SK-N-MC (cell line): ENCODE results near the gene CARD19.
A peak's percentile ranks its signal among the peaks of the same experiment; 100 is the strongest.
"Not testable (repeated sequence)": the region's sequence is repeated elsewhere in the genome, so short reads cannot be mapped to it uniquely, and the experiment has no call there.

ENCODE experiments used
- DNase-seq: peaks from one replicate; pipeline ENCODE4 v3.0.0-alpha.2; 2011; ENCODE audit warnings: low read depth, low spot score
- H3K27ac ChIP-seq: fragments of 200-600 bp; sonication (generic); 2 replicates; pipeline ENCODE4 v1.5.1; 2016; ENCODE audit warnings: mixed run types
- H3K36me3 ChIP-seq: fragments of 200-600 bp; sonication (generic); 2 replicates; pipeline ENCODE4 v1.6.1; 2017; ENCODE audit warnings: antibody characterized with exemption, low read length, mixed read lengths; ENCODE audit not compliant: insufficient read depth
- H3K4me3 ChIP-seq: fragments of 200-600 bp; sonication (generic); 2 replicates; pipeline ENCODE4 v1.5.1; 2016
- H3K9ac ChIP-seq: fragments of 200-600 bp; sonication (generic); 2 replicates; pipeline ENCODE4 v1.8.0; 2017; ENCODE audit warnings: mixed run types, mixed read lengths; ENCODE audit not compliant: insufficient read length
- H3K9me3 ChIP-seq: fragments of 200-600 bp; sonication (generic); 2 replicates; pipeline ENCODE4 v1.6.1; 2017; ENCODE audit warnings: low read depth, mild to moderate bottlenecking, antibody characterized with exemption, low read length, moderate library complexity, mixed read lengths
- EZH2 ChIP-seq: fragments of 200-600 bp; sonication (generic); IDR thresholded peaks from one replicate; pipeline ENCODE4 v1.6.1; 2017; ENCODE audit warnings: antibody characterized with exemption
- FOXP2 ChIP-seq: optimal IDR thresholded peaks from 2 replicates; pipeline ENCODE3; 2011; ENCODE audit warnings: mild to moderate bottlenecking, moderate library complexity; ENCODE audit not compliant: insufficient read depth; ENCODE audit errors: extremely low read length, control extremely low read depth
- POLR2AphosphoS5 ChIP-seq: IDR thresholded peaks from 2 replicates; pipeline ENCODE4 v1.6.1; 2012; ENCODE audit warnings: mild to moderate bottlenecking, low read depth, low read length, borderline replicate concordance

Gene CARD19

DNA sequence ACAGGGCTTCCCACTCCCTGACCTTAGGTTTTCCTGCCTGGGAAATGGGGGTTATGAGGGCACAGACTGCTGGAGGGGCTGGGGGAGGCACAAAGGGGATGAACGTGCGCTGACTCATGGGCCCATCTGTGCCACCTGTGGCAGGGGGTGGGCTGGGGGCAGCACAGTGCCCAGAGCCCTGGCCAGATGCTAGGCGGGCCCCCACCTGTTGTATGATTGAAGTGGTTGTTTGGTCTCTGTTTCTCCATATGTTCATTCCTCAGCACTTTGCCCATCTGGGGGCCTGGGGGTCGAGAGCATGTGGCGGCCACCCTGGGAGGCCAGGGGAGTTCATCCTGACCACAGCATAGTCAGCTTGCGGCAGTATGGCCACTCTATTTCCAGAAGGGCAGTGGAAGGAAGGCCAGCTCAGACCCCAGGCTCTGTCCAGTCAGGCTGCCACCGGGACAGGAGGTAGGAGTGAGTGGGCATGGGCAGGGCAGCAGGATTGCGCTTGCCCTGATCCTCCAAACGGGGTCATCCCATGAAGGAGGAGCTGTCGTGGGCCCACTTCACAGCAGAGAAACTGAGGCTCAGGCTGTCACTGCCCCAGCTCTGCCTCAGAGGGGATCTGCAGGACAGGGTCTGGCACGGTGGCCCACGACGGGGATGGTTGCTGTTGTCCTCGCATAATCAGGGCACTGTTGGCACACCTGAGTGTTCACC lies 38.9 kb downstream of the CARD19 start:
- no peak overlapping the region for H3K27ac ChIP-seq
- DNase-seq: no peak
- TF ChIP-seq EZH2: no peak
- TF ChIP-seq POLR2AphosphoS5: no peak
- TF ChIP-seq FOXP2: no peak
- peak overlapping the region; percentile 94 for H3K4me3 ChIP-seq
- H3K36me3 ChIP-seq: no peaks in the 10 kb centered on the region
- peak overlapping the region; percentile 85 for H3K9ac ChIP-seq
- no peaks in the 10 kb centered on the region for H3K9me3 ChIP-seq

- DNase-seq: no peak
- Histone ChIP-seq H3K9ac (no peak overlapping the region), H3K36me3 (no peaks in the 10 kb centered on the region), H3K4me3 (no peak overlapping the region), H3K9me3 (no peaks in the 10 kb centered on the region), H3K27ac (no peak overlapping the region)
- TF ChIP-seq FOXP2 (no peak), EZH2 (no peak), POLR2AphosphoS5 (no peak)
Measured at GRCh38 chr9:93136011-93136440, 40.0 kb downstream of the CARD19 start.

GRCh38 chr9:93137362-93137761 lies 41.3 kb downstream of the CARD19 start:
- H3K36me3 ChIP-seq: no peaks in the 10 kb centered on the region
- no peaks in the 10 kb centered on the region for H3K9me3 ChIP-seq
- no peak overlapping the region for H3K9ac ChIP-seq
- no peak for TF ChIP-seq FOXP2
- no peak for TF ChIP-seq POLR2AphosphoS5
- H3K4me3 ChIP-seq: no peak overlapping the region
- no peak for DNase-seq
- H3K27ac ChIP-seq: no peak overlapping the region

- H3K36me3 ChIP-seq: no peaks in the 10 kb centered on the region
- H3K9me3 ChIP-seq: no peaks in the 10 kb centered on the region
- TF ChIP-seq EZH2 (no peak), POLR2AphosphoS5 (no peak), FOXP2 (no peak)
- DNase-seq: no peak
- no peak overlapping the region for H3K4me3 ChIP-seq
- no peak overlapping the region for H3K9ac ChIP-seq
- no peak overlapping the region for H3K27ac ChIP-seq
Measured at GRCh38 chr9:93138171-93138764, 42.3 kb downstream of the CARD19 start.

GRCh38 chr9:93139365-93140182 lies 43.6 kb downstream of the CARD19 start:
- no peak for TF ChIP-seq FOXP2
- no peak for TF ChIP-seq POLR2AphosphoS5
- no peak for TF ChIP-seq EZH2

GRCh38 chr9:93141771-93142483 lies 45.9 kb downstream of the CARD19 start:
- no peaks in the 10 kb centered on the region for H3K36me3 ChIP-seq
- no peak overlapping the region for H3K4me3 ChIP-seq
- no peak for DNase-seq
- H3K9me3 ChIP-seq: no peaks in the 10 kb centered on the region
- TF ChIP-seq FOXP2 (no peak), EZH2 (no peak), POLR2AphosphoS5 (no peak)
- H3K9ac ChIP-seq: no peak overlapping the region
- H3K27ac ChIP-seq: no peak overlapping the region

More at GRCh38 chr9:93139365-93140182, 43.6 kb downstream of the CARD19 start:
- Histone ChIP-seq H3K27ac (no peak overlapping the region), H3K36me3 (no peaks in the 10 kb centered on the region), H3K4me3 (no peak overlapping the region), H3K9ac (no peak overlapping the region), H3K9me3 (no peaks in the 10 kb centered on the region)
- no peak for DNase-seq

- Histone ChIP-seq H3K9ac (no peak overlapping the region), H3K27ac (no peak overlapping the region), H3K9me3 (no peaks in the 10 kb centered on the region), H3K36me3 (no peaks in the 10 kb centered on the region), H3K4me3 (no peak overlapping the region)
- DNase-seq: no peak
- TF ChIP-seq EZH2: no peak
- no peak for TF ChIP-seq POLR2AphosphoS5
- TF ChIP-seq FOXP2: no peak
Measured at GRCh38 chr9:93143830-93144530, 48.0 kb downstream of the CARD19 start.

- H3K9me3 ChIP-seq, H3K9ac ChIP-seq, H3K4me3 ChIP-seq, H3K27ac ChIP-seq, DNase-seq, H3K36me3 ChIP-seq: not testable (repeated sequence)
Measured at GRCh38 chr9:93146696-93147095, 50.7 kb downstream of the CARD19 start.
